ENCODE results near the gene CRYAB. TPM values are rescaled to one million over a fixed set of nuclear protein-coding genes. Genes with fewer than 3 reads are reported as not detected.
A peak's percentile ranks its signal among the peaks of the same experiment; 100 is the strongest.

Gene CRYAB
- total RNA-seq, 2 donors from 2014 or later: 59.0 to 80.1 TPM

GRCh38 chr11:111951565-111951964 lies 40.0 kb upstream of the CRYAB start:
- Histone ChIP-seq H3K27ac (no peak overlapping the region), H3K4me3 (no peak overlapping the region), H3K4me1 (replicated peaks) (no peaks in the 10 kb centered on the region), H3K27me3 (replicated peaks; ENCODE audit: insufficient read depth) (no peaks in the 10 kb centered on the region), H3K9me3 (no peaks in the 10 kb centered on the region), H3K36me3 (no peaks in the 10 kb centered on the region)
- TF ChIP-seq POLR2A (IDR thresholded peaks at IDR 0.05) (no peak), CTCF (IDR thresholded peaks at IDR 0.05) (no peak), POLR2AphosphoS5 (IDR thresholded peaks at IDR 0.05) (no peak)
- intact Hi-C loops (cut with DNase I): no loop called here
- DNase-seq (ENCODE audit: low spot score): no peak
- WGBS: 94% methylated on average over 3 of the region's 3 CpGs

GRCh38 chr11:111949519-111950426 lies 38.2 kb upstream of the CRYAB start:
- 55% methylated on average over 7 of the region's 7 CpGs for WGBS
- H3K4me1 ChIP-seq (replicated peaks): no peaks in the 10 kb centered on the region
- no peak overlapping the region for H3K27ac ChIP-seq
- no peaks in the 10 kb centered on the region for H3K9me3 ChIP-seq
- intact Hi-C loops (cut with DNase I): no loop called here
- TF ChIP-seq CTCF (IDR thresholded peaks at IDR 0.05) (no peak), POLR2AphosphoS5 (IDR thresholded peaks at IDR 0.05) (no peak), POLR2A (IDR thresholded peaks at IDR 0.05) (no peak)
- no peaks in the 10 kb centered on the region for H3K27me3 ChIP-seq (replicated peaks; ENCODE audit: insufficient read depth)
- H3K36me3 ChIP-seq: no peaks in the 10 kb centered on the region
- no peak overlapping the region for H3K4me3 ChIP-seq
- DNase-seq (ENCODE audit: low spot score): no peak

- TF ChIP-seq POLR2AphosphoS5 (IDR thresholded peaks at IDR 0.05) (no peak), POLR2A (IDR thresholded peaks at IDR 0.05) (no peak), CTCF (IDR thresholded peaks at IDR 0.05) (no peak)
- H3K9me3 ChIP-seq: no peaks in the 10 kb centered on the region
- no peaks in the 10 kb centered on the region for H3K36me3 ChIP-seq
- intact Hi-C loops (cut with DNase I): no loop called here
- H3K27me3 ChIP-seq (replicated peaks; ENCODE audit: insufficient read depth): no peaks in the 10 kb centered on the region
- H3K4me3 ChIP-seq: no peak overlapping the region
- no peaks in the 10 kb centered on the region for H3K4me1 ChIP-seq (replicated peaks)
- no peak for DNase-seq (ENCODE audit: low spot score)
- peak overlapping the region in 1 of 2 donors; percentile 1 for H3K27ac ChIP-seq
Measured at GRCh38 chr11:111947143-111947542, 35.6 kb upstream of the CRYAB start.

- Histone ChIP-seq H3K27me3 (replicated peaks; ENCODE audit: insufficient read depth) (no peaks in the 10 kb centered on the region), H3K9me3 (no peaks in the 10 kb centered on the region), H3K4me3 (no peak overlapping the region), H3K27ac (peak overlapping the region in 1 of 2 donors; percentile 1), H3K36me3 (no peaks in the 10 kb centered on the region), H3K4me1 (replicated peaks) (no peaks in the 10 kb centered on the region)
- no peak for TF ChIP-seq CTCF (IDR thresholded peaks at IDR 0.05)
- TF ChIP-seq POLR2A (IDR thresholded peaks at IDR 0.05): no peak
- TF ChIP-seq POLR2AphosphoS5 (IDR thresholded peaks at IDR 0.05): peak; percentile 57
- intact Hi-C loops (cut with DNase I): no loop called here
- DNase-seq (ENCODE audit: low spot score): no peak
- WGBS: 21% methylated on average over 3 of the region's 3 CpGs
Measured at GRCh38 chr11:111946499-111946898, 34.9 kb upstream of the CRYAB start.

GRCh38 chr11:111945198-111945597 lies 33.6 kb upstream of the CRYAB start:
- Histone ChIP-seq H3K27me3 (replicated peaks; ENCODE audit: insufficient read depth) (no peaks in the 10 kb centered on the region), H3K27ac (peak overlapping the region; percentile 62 to 75), H3K4me1 (replicated peaks) (no peaks in the 10 kb centered on the region), H3K36me3 (no peaks in the 10 kb centered on the region), H3K9me3 (no peaks in the 10 kb centered on the region), H3K4me3 (no peak overlapping the region)
- no peak for DNase-seq (ENCODE audit: low spot score)
- intact Hi-C loops (cut with DNase I): no loop called here
- TF ChIP-seq CTCF (IDR thresholded peaks at IDR 0.05): no peak
- 10% methylated on average over 1 of the region's 1 CpG for WGBS

Measured in prostate gland (tissue), 2 donors.